HG03432 (cell line): Measurements from ENCODE around the gene DAB2.
A peak's percentile ranks its signal among the peaks of the same experiment; 100 is the strongest.

Experiments
- ATAC-seq: cut with Tn5 transposase; IDR thresholded peaks from one replicate; pipeline ENCODE4 v1.9.1; 2021; ENCODE audit warnings: mild to moderate bottlenecking, moderate library complexity; ENCODE audit not compliant: unreplicated experiment

Gene DAB2

DNA sequence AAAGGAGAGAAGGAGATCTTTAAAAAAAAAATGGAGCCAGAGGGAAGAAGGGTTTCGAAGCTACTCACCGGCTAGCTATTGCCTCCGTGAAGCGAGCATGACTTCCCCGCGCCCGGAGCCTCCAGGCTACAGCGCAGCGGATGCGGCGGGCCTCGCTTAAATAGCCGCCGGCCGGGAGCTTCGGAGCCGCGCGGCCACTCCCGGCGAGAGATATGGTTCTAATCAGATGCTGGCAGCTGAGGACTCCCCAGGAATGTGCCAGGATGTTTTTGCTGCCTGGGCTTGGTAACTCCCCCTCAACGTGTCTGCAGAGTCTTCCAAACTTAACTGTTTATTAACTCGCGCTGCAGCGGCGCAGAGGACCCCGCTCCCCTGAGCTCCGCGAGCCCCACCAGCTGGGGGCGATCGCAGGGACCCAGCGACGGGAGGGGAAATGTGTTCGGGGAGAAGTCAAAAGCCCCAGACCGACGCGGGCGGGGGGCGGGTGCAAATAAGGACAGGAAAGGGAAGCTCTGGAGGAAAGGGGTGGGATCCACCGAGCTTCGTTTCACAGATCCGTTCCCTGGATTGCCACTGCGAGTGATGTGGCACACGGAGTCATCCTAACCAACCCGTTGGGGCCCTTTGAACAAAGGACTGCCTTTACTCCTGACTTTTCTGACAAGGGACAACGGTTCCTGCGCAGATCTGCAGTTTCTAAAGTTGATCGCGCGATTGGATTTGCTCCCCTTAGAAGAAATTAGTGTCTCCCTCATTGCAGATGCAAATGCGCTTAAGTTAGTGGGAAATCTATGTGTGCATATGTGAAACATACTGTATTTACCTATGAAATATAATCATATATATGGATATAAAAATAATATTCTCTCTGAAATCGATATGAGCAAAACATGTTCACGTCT, at the start of gene DAB2:
Gene DAB2, minus strand, starts transcription at position 245 of the 902 bp plus-strand sequence. CDS start 30,660 bp downstream, outside the sequence.
- ATAC-seq: peak; percentile 64

GRCh38 chr5:39473156-39473775, 48.5 kb upstream of the DAB2 start:
- no peak for ATAC-seq

GRCh38 chr5:39471836-39472508, 47.2 kb upstream of the DAB2 start:
- ATAC-seq: no peak

DNA sequence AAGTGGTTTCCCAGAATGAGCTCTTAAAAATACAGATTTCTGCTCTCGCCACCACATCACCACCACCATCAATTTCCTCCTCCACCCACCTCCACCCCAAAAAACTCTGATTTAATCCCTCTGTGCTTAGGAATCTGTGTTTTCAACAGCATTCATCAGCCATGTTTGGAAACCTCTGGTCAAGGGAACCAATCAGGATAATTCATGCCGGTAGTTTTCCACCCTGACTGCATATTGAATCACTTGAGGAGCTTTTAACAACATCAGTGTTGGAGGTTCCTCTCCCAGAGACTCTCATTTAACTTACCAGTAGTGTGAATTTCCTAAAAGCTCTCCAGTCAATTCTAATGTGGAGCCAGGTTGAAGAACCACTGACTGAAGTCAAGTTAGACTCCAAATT, 46.0 kb upstream of the DAB2 start:
- ATAC-seq: no peak

DNA sequence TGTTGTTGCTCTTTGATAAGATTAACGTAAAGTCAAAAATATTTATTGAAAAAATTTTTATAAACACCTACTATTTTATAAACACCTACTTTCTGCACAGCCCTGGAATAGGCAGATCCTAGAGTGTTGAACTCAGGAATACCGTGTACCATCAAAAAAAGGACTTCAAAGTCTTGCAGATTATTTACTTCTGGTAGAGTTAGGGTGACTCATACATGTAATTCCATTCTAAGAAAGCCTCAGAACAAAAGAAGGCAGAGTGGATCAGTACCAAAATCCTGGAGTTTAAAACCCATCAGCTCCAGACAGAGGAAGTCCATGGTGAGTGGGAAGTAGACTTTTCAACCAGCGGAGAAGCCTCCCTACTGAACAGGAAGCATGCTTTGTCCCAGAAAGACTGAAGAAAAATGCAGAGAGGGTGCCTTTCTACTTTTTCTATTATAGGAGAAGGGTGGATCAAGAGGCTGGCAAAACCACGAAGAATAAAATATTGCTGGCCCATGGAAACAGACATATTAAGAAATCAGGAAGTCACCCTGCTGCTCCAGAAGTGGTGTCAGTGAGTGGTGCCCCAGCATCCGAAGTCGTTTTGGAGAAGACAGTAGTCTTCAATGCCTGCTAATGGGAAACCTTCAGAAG, 45.1 kb upstream of the DAB2 start:
- no peak for ATAC-seq

DNA sequence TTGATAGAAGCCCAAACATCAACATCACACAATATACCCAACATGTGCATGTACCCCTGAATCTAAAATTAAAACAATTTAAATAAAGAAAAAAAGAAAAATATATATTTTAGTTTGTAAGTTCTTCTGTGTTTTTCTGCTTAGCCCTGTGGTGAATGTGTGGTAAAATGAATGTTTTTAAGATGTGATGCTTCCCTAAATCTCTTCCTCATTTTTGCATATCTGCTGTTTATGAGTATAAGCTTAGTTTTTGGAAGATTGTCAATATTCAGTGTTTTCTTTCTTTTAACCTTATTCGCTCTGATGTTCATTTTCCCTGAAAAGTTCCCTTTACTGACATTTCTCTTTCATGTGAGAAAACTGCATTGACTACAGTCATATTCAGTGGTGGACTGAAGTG, 44.4 kb upstream of the DAB2 start:
- no peak for ATAC-seq

- no peak for ATAC-seq
These were observed 42.1 kb upstream of the DAB2 start for GRCh38 chr5:39466846-39467245.

DNA sequence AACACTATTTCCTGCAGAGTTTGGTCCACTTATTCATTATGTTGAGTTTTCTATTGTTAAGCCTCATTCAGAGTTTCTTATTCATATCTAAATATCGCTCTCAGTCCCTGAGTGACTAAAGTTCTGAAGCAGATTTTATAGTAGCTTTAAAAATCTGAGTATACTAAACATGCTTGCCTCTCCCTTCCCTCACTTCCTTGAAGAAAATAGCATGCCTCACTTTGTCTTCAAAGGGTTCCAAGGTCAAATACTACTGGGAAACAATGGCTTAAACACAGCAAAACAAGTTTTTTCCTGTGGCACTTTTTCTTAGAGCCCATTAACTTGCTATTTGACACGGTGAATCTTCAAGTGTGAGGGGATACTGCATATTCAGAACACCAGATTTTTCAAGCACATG, 41.1 kb upstream of the DAB2 start:
- ATAC-seq: no peak

DNA sequence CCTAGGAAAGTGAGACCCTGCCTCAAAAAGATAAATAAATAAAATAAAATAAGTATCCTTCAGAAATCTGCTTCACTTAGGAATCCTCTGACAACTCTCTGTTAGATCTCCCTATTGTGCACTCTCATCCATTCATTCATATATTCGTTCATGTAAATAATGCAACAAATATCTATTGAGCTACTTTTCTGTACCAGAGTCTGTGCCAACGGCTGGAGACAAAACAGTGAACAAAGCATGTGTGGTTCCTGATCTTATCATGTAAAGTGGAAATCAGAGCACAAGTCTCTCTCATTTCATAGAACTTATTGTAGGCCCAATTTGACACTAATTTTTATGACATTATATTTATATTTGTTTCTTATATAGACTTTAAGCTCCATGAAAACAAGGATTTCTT, 40.3 kb upstream of the DAB2 start:
- ATAC-seq: no peak

GRCh38 chr5:39464088-39464487, 39.3 kb upstream of the DAB2 start:
- no peak for ATAC-seq

DNA sequence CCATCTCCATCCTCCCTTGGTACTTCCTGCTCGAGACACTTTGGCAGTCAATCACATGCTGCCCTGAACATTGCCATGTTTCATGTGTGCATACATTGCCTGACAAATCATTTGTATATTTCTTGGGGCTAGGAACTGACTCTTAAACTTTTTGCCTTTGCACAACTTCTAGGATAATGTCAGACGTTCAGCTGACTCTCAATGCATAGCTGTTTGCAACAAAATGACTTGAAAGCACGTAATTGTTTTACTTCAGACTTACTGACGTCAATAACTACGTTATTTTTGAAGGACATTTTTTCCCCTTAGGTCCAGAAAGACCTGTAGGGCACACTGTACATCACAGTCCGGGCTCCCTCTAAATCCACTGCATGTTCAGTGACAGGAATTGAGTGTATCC, 37.4 kb upstream of the DAB2 start:
- no peak for ATAC-seq

GRCh38 chr5:39461007-39461682, 36.4 kb upstream of the DAB2 start:
- peak; percentile 96 for ATAC-seq

- no peak for ATAC-seq
These were observed 35.1 kb upstream of the DAB2 start for GRCh38 chr5:39459907-39460306.

GRCh38 chr5:39459071-39459470, 34.3 kb upstream of the DAB2 start:
- no peak for ATAC-seq

GRCh38 chr5:39455645-39456044, 30.9 kb upstream of the DAB2 start:
- no peak for ATAC-seq

GRCh38 chr5:39453606-39454005, 28.8 kb upstream of the DAB2 start:
- no peak for ATAC-seq

GRCh38 chr5:39452846-39453245, 28.1 kb upstream of the DAB2 start:
- ATAC-seq: no peak

DNA sequence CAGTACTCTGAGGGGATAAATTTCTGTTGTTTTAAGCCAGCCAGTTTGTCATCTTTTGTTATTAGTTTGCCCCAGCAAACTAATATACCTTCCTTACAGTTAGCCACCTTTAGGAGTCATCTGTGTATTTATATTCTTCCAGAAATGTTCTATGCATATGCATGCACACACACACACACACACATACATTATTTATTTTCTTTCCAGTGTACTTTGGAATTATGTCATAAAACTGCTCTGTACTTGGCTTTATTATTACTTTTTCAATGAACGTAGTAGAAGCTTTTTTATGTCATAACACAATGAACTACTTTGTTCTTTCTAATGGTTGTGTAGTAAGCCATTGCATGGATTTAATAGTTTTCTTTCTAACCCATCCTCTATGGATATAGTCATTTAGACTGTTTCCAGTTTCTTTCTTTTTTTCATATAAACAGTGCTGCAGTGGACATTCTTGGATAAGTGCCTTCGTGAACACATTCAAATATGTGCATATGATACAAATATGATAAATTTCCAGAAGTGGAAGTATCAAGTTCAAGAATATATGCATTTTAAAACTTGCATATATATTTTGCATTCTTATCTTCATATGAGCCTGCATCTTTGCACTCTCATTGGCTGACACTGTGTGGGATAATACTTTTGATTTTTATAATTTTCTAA, 26.6 kb upstream of the DAB2 start:
- ATAC-seq: no peak

GRCh38 chr5:39450487-39450886, 25.7 kb upstream of the DAB2 start:
- ATAC-seq: no peak

DNA sequence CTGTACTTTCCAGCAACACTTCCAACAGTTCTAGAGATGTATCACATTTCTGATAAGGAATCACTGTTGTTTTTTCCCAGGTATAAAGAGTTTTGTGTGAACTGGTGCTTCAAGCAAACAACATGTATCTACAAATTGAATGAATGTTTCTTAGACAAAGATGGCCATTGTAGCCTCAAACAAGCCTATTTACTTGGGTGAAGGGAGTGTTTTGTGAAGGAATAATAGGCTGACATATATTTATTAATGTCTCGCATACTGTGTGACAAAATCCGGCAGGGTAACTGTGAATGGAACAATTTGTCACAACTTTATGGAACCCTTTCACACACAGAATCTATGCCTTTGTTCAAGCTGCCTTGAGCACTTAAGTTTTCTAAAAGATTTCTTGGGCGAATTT, 24.8 kb upstream of the DAB2 start:
- ATAC-seq: no peak
